ENCODE measurements around the gene MRPL50.

MRPL50 gene

GRCh38 chr9:101365181-101365580 lies 33.2 kb downstream of the MRPL50 start:
- Histone ChIP-seq H4K20me1 (ENCODE audit: insufficient read depth) (no peaks in the 10 kb centered on the region), H2AFZ (ENCODE audit: low read depth) (no peak overlapping the region), H3K36me3 (ENCODE audit: insufficient read depth) (no peaks in the 10 kb centered on the region), H3K79me2 (ENCODE audit: insufficient read depth, low read depth) (no peaks in the 10 kb centered on the region), H3K4me2 (no peak overlapping the region), H3K9ac (no peak overlapping the region), H3K27ac (no peak overlapping the region), H3K27me3 (ENCODE audit: insufficient read depth, low read depth) (no peaks in the 10 kb centered on the region), H3K4me1 (ENCODE audit: low read depth, poor library complexity, severe bottlenecking) (no peaks in the 10 kb centered on the region), H3K4me3 (IDR thresholded peaks at IDR 0.05; ENCODE audit: insufficient read depth, low read depth, low read length) (no peak overlapping the region)
- no peak for TF ChIP-seq CTCF (conservative IDR thresholded peaks at IDR 0.05; ENCODE audit: low read depth, low read length)

GRCh38 chr9:101362450-101362849 lies 36.0 kb downstream of the MRPL50 start:
- no peak overlapping the region for H3K4me3 ChIP-seq (IDR thresholded peaks at IDR 0.05; ENCODE audit: insufficient read depth, low read depth, low read length)
- no peak overlapping the region for H3K9ac ChIP-seq
- H3K79me2 ChIP-seq (ENCODE audit: insufficient read depth, low read depth) = no peaks in the 10 kb centered on the region
- no peak overlapping the region for H3K4me2 ChIP-seq
- H2AFZ ChIP-seq (ENCODE audit: low read depth) = no peak overlapping the region
- no peaks in the 10 kb centered on the region for H3K4me1 ChIP-seq (ENCODE audit: low read depth, poor library complexity, severe bottlenecking)
- no peaks in the 10 kb centered on the region for H3K27me3 ChIP-seq (ENCODE audit: insufficient read depth, low read depth)
- no peak overlapping the region for H3K27ac ChIP-seq
- TF ChIP-seq CTCF (conservative IDR thresholded peaks at IDR 0.05; ENCODE audit: low read depth, low read length) = no peak
- H4K20me1 ChIP-seq (ENCODE audit: insufficient read depth) = no peaks in the 10 kb centered on the region
- H3K36me3 ChIP-seq (ENCODE audit: insufficient read depth) = no peaks in the 10 kb centered on the region

- Histone ChIP-seq H3K27me3 (ENCODE audit: insufficient read depth, low read depth) (no peaks in the 10 kb centered on the region), H3K36me3 (ENCODE audit: insufficient read depth) (no peaks in the 10 kb centered on the region)
- TF ChIP-seq CTCF (conservative IDR thresholded peaks at IDR 0.05; ENCODE audit: low read depth, low read length) = no peak
These were observed 37.8 kb downstream of the MRPL50 start for GRCh38 chr9:101360647-101361046.

GRCh38 chr9:101359679-101360078 lies 38.7 kb downstream of the MRPL50 start:
- Histone ChIP-seq H3K4me1 (ENCODE audit: low read depth, poor library complexity, severe bottlenecking) (no peaks in the 10 kb centered on the region), H3K27ac (no peak overlapping the region), H3K79me2 (ENCODE audit: insufficient read depth, low read depth) (no peaks in the 10 kb centered on the region), H3K4me2 (no peak overlapping the region), H3K4me3 (IDR thresholded peaks at IDR 0.05; ENCODE audit: insufficient read depth, low read depth, low read length) (no peak overlapping the region), H4K20me1 (ENCODE audit: insufficient read depth) (no peaks in the 10 kb centered on the region), H3K9ac (no peak overlapping the region), H3K27me3 (ENCODE audit: insufficient read depth, low read depth) (no peaks in the 10 kb centered on the region), H2AFZ (ENCODE audit: low read depth) (no peak overlapping the region), H3K36me3 (ENCODE audit: insufficient read depth) (no peaks in the 10 kb centered on the region)
- TF ChIP-seq CTCF (conservative IDR thresholded peaks at IDR 0.05; ENCODE audit: low read depth, low read length) = no peak

More at GRCh38 chr9:101360647-101361046, 37.8 kb downstream of the MRPL50 start:
- no peak overlapping the region for H3K4me2 ChIP-seq
- no peaks in the 10 kb centered on the region for H3K79me2 ChIP-seq (ENCODE audit: insufficient read depth, low read depth)
- no peaks in the 10 kb centered on the region for H4K20me1 ChIP-seq (ENCODE audit: insufficient read depth)
- H3K4me3 ChIP-seq (IDR thresholded peaks at IDR 0.05; ENCODE audit: insufficient read depth, low read depth, low read length) = no peak overlapping the region
- H3K27ac ChIP-seq = no peak overlapping the region
- H3K4me1 ChIP-seq (ENCODE audit: low read depth, poor library complexity, severe bottlenecking) = no peaks in the 10 kb centered on the region
- H3K9ac ChIP-seq = no peak overlapping the region
- no peak overlapping the region for H2AFZ ChIP-seq (ENCODE audit: low read depth)

Data from KMS-11 (cell line).